ENCODE results near the gene STK32C.

GRCh38 chr10:132201111-132201969 is 106.4 kb downstream of the STK32C start:
- TF ChIP-seq CTCF (IDR thresholded peaks at IDR 0.05), result no peak
- no peak for TF ChIP-seq POLR2A (IDR thresholded peaks at IDR 0.05)
